Measurements from ENCODE around the gene PAX3. TPM values are rescaled to one million over a fixed set of nuclear protein-coding genes. Genes with fewer than 3 reads are reported as not detected.

PAX3 gene
- total and polyA plus RNA-seq, 2 of the 13 experiments (the other 11 are each of a cell fraction or from before 2014, with no cell fraction given) = 0.07 TPM; not detected in 1

- Histone ChIP-seq H3K4me2 (ENCODE audit: low read depth, low read length) (no peak overlapping the region), H3K9ac (ENCODE audit: insufficient read depth, low read depth, low read length) (no peak overlapping the region), H3K36me3 (replicated peaks in 1 of 2; ENCODE audit: control insufficient read depth in 1 of 2, insufficient read depth in 2 of 2, low read length in 2 of 2) (no peaks in the 10 kb centered on the region), H3K4me1 (ENCODE audit: insufficient read depth, low read length) (no peaks in the 10 kb centered on the region), H3K4me3 (replicated peaks in 1 of 3; ENCODE audit: insufficient read depth in 1 of 3, low read depth in 2 of 3, low read length in 3 of 3) (no peak overlapping the region), H4K20me1 (ENCODE audit: insufficient read depth, low read length) (no peaks in the 10 kb centered on the region), H3K27ac (ENCODE audit: extremely low read length, insufficient read depth, low read length) (no peak overlapping the region), H3K27me3 (ENCODE audit: control insufficient read depth in 1 of 2, insufficient read depth in 2 of 2, low read length in 2 of 2) (no peaks in the 10 kb centered on the region), H3K79me2 (ENCODE audit: insufficient read depth, low read length) (no peaks in the 10 kb centered on the region), H3K9me3 (ENCODE audit: low read length) (no peaks in the 10 kb centered on the region), H2AFZ (ENCODE audit: low read length) (no peak overlapping the region)
- under 1% methylated on average over 4 of the region's 4 CpGs for WGBS (ENCODE audit: low lambda C conversion rate)
- in situ Hi-C loops (cut with HindIII; ENCODE audit: extremely low pct_ligation_motif_present, low pct_unique_long_range_greater_than_20kb) (no loop called here), intact Hi-C loops (cut with micrococcal nuclease; ENCODE audit: unreplicated experiment) (no loop called here)
- FAIRE-seq (no peak), DNase-seq (ENCODE audit: low spot score) (no peak), ATAC-seq (no peak)
- TF ChIP-seq GZF1 (CRISPR knock-in tag; IDR thresholded peaks at IDR 0.05) (no peak), ATF7 (IDR thresholded peaks at IDR 0.05) (peak; percentile 91), ATF7 (CRISPR knock-in tag; IDR thresholded peaks at IDR 0.05) (no peak), ZNF709 (CRISPR knock-in tag; IDR thresholded peaks at IDR 0.05) (no peak), CREB1 (IDR thresholded peaks at IDR 0.05) (peak; percentile 60), CREB1 (CRISPR knock-in tag; IDR thresholded peaks at IDR 0.05) (no peak), ZNF350 (CRISPR knock-in tag; IDR thresholded peaks at IDR 0.05; ENCODE audit: borderline replicate concordance, low read depth) (no peak), HMG20B (CRISPR knock-in tag; conservative IDR thresholded peaks at IDR 0.05) (no peak)
- BruUV-seq (replicated peaks) = no TSS peak
- CTCF ChIA-PET (ENCODE audit: low intra/inter-chr PET ratio, low total read pairs) = no interaction called here
- POLR2A ChIA-PET = no interaction called here
Observed at GRCh38 chr2:222178450-222178849, 120.3 kb downstream of the PAX3 start.

- ChIA-PET POLR2A (no interaction called here), CTCF (ENCODE audit: low intra/inter-chr PET ratio, low total read pairs) (no interaction called here)
- H4K20me1 ChIP-seq (ENCODE audit: insufficient read depth, low read length) = no peaks in the 10 kb centered on the region
- no TSS peak for BruUV-seq (replicated peaks)
- H3K9me3 ChIP-seq (ENCODE audit: low read length) = no peaks in the 10 kb centered on the region
- DNase-seq (ENCODE audit: low spot score) = no peak
- intact Hi-C loops (cut with micrococcal nuclease; ENCODE audit: unreplicated experiment) = no loop called here
- H3K9ac ChIP-seq (ENCODE audit: insufficient read depth, low read depth, low read length) = no peak overlapping the region
- no peaks in the 10 kb centered on the region for H3K4me1 ChIP-seq (ENCODE audit: insufficient read depth, low read length)
- H3K36me3 ChIP-seq (replicated peaks in 1 of 2; ENCODE audit: control insufficient read depth in 1 of 2, insufficient read depth in 2 of 2, low read length in 2 of 2) = no peaks in the 10 kb centered on the region
- no peak for FAIRE-seq
- no peak overlapping the region for H3K4me3 ChIP-seq (replicated peaks in 1 of 3; ENCODE audit: insufficient read depth in 1 of 3, low read depth in 2 of 3, low read length in 3 of 3)
- H3K79me2 ChIP-seq (ENCODE audit: insufficient read depth, low read length) = no peaks in the 10 kb centered on the region
- H3K4me2 ChIP-seq (ENCODE audit: low read depth, low read length) = no peak overlapping the region
- TF ChIP-seq DRAP1 (CRISPR knock-in tag; IDR thresholded peaks at IDR 0.05) (no peak), MXI1 (IDR thresholded peaks at IDR 0.05; ENCODE audit: borderline replicate concordance, low read depth, low read length) (no peak), KLF13 (CRISPR knock-in tag; IDR thresholded peaks at IDR 0.05) (no peak), ZNF615 (CRISPR knock-in tag; IDR thresholded peaks at IDR 0.05; ENCODE audit: borderline replicate concordance) (no peak), TRAFD1 (CRISPR knock-in tag; IDR thresholded peaks at IDR 0.05; ENCODE audit: borderline replicate concordance) (no peak), GPN1 (CRISPR knock-in tag; IDR thresholded peaks at IDR 0.05; ENCODE audit: borderline replicate concordance) (no peak), ZNF180 (CRISPR knock-in tag; IDR thresholded peaks at IDR 0.05; ENCODE audit: borderline replicate concordance, low read depth) (no peak), PLSCR1 (CRISPR knock-in tag; IDR thresholded peaks at IDR 0.05; ENCODE audit: borderline replicate concordance) (no peak)
- no peak overlapping the region for H2AFZ ChIP-seq (ENCODE audit: low read length)
- H3K27ac ChIP-seq (ENCODE audit: extremely low read length, insufficient read depth, low read length) = no peak overlapping the region
- ATAC-seq = no peak
- H3K27me3 ChIP-seq (ENCODE audit: control insufficient read depth in 1 of 2, insufficient read depth in 2 of 2, low read length in 2 of 2) = no peaks in the 10 kb centered on the region
- WGBS (ENCODE audit: low lambda C conversion rate) = 0% methylated on average over 3 of the region's 3 CpGs
- in situ Hi-C loops (cut with HindIII; ENCODE audit: extremely low pct_ligation_motif_present, low pct_unique_long_range_greater_than_20kb) = no loop called here
Observed at GRCh38 chr2:222176890-222177289, 121.9 kb downstream of the PAX3 start.
